Spleen (tissue), 7 donors: ENCODE results near the gene PTPN18.

Source experiments
- CTCF ChIP-seq, 11 experiments: fragments of 200-600 bp in 7 of 11; fragments of 450-650 bp in 4 of 11; sonication (generic) in 4 of 11; IDR thresholded peaks in 8 of 11; conservative IDR thresholded peaks in 3 of 11; 1 replicate in 7 of 11; 2 replicates in 4 of 11; pipeline versions ENCODE4 v1.4.0 to v1.8.0; 2016 to 2021; ENCODE audit warnings: antibody characterized with exemption in 11 of 11, inconsistent platforms in 4 of 11, mild to moderate bottlenecking in 1 of 11
- POLR2A ChIP-seq, 3 donors: fragments of 450-650 bp; IDR thresholded peaks; one replicate each; pipeline ENCODE4 v1.5.1; 2017; ENCODE audit warnings: antibody characterized with exemption in 3 of 3, mild to moderate bottlenecking in 1 of 3
- POLR2AphosphoS5 ChIP-seq, 3 donors: sonication (generic); formaldehyde crosslinking; IDR thresholded peaks; one replicate each; pipeline ENCODE4 v1.5.1; 2017; ENCODE audit warnings: antibody characterized with exemption in 3 of 3
- donor health status: DM: no; HTN: no; CAD: no; lungs with moderate emphysema.
- donor health status: DM: no; HTN: no; CAD: no.
- donor health status: DM: no; HTN: no; CAD: no.

- TF ChIP-seq POLR2A (IDR thresholded peaks at IDR 0.05) (no peak), CTCF (IDR thresholded peaks at IDR 0.05 in 8 of 11, conservative IDR thresholded peaks at IDR 0.05 in 3 of 11) (no peak), POLR2AphosphoS5 (IDR thresholded peaks at IDR 0.05) (no peak)
Measured at GRCh38 chr2:130341562-130342019, 14.3 kb upstream of the PTPN18 start.
